Stimulated activated naive CD8-positive, alpha-beta T cell treated with anti-CD3 and anti-CD28 coated beads, Interleukin-15, amount 100 ng/mL, for 72 hours (primary cell): ENCODE measurements around the gene CARHSP1.
A peak's percentile ranks its signal among the peaks of the same experiment; 100 is the strongest.
"Not testable (repeated sequence)": the region's sequence is repeated elsewhere in the genome, so short reads cannot be mapped to it uniquely, and the experiment has no call there.

Source experiments
- ATAC-seq: fragments of 150-1000 bp; cut with Tn5 transposase; 2 replicates; pipeline ENCODE4 v1.10.0; 2021; ENCODE audit warnings: mild to moderate bottlenecking, moderate library complexity
- DNase-seq, 2 donors: peaks; one replicate each; pipeline ENCODE4 v3.0.0; 2021 to 2022
- H3K27ac Mint-ChIP-seq, 2 donors: one replicate each; pipeline ENCODE4 v1.8.0; 2022; ENCODE audit warnings: mild to moderate bottlenecking in 2 of 2, mixed read lengths in 2 of 2, moderate library complexity in 2 of 2
- H3K27me3 Mint-ChIP-seq: one replicate; pipeline ENCODE4 v1.8.0; 2022; ENCODE audit warnings: mixed read lengths
- H3K4me1 Mint-ChIP-seq: one replicate; pipeline ENCODE4 v1.8.0; 2022; ENCODE audit warnings: mild to moderate bottlenecking, mixed read lengths
- H3K4me3 Mint-ChIP-seq, 2 donors: one replicate each; pipeline ENCODE4 v1.8.0; 2022; ENCODE audit warnings: mild to moderate bottlenecking in 2 of 2, mixed read lengths in 2 of 2, moderate library complexity in 1 of 2
- H3K9me3 Mint-ChIP-seq, 2 donors: one replicate each; pipeline ENCODE4 v1.8.0; 2022; ENCODE audit warnings: mixed read lengths in 2 of 2

The CARHSP1 gene

DNA sequence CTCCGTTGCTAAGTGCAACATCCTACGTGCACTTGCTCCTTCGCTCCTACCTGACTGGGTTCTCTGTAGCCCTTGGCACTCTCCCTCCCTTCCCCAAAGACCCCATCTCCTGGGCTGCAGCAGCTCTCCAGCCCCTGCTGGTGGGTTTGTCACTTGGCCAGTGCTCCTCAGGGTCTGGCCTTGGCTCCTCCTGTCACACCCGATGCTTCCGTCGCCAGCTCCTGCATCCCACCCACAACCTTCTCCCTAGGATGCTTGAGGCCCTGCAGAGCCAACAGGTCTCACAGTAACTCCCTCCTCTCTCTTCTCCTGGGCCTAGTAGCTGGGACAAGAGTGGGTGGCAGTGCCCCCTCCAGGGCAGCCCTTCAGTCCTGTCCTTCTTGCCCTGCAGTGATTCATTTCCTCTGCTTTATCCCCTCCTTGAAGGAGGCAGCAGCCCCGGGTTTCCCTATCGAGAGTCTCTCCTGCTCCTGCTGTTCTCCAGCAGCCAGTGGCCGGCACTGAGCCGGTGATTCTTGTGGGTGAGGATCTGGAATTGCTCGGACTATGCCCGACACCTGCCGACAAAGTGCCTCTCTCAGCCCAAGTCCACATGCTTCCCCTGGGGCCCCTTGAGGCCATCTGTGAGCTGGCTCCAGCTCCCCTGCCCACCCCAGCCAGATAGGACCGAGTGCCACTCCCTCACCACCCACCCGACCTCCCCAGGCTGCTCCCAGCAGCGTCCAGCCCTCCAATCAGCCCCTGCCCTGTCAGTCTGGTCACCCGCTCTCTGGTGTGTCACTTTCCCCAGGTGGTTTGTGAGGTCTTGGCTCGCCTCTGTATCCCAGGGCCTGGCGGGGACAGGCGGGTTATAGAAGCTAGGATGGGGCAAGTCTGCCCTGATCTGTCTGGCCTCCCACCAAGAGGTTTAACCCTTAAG lies 17.1 kb upstream of the CARHSP1 start:
- ATAC-seq: peak; percentile 22

DNA sequence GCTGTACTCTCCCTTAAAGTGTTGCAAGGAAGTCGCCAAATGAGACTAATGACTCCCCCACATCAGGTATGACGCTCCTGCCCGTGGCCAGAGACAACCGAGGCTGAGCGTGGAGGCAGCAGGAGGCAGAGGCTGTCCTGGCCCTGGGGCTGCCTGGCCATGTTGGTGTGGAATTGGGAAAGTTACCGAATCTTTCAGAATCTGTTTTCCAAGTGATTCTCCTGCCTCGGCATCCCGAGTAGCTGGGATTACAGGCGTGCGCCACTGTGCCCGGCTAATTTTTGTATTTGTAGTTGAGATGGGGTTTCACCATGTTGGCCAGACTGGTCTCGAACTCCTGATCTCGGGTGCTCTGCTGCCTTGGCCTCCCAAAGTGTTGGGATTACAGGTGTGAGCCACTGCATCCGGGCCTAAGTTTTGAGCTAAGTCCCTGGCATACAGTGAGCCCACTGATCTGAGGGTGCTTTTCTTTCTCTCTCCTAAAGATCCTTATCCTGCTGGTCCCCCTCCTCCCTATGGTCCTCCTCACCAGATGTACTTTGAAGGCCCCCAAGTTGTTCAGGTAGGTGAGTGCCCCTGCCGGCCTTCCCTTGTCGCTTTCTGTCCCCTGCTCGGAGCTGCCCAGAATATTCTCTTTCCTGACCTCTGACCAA lies 14.0 kb upstream of the CARHSP1 start:
- H3K27me3 Mint-ChIP-seq: peaks cover 17% of the 10 kb centered on the region
- H3K27ac Mint-ChIP-seq: peak overlapping the region in 1 of 2 donors; percentile 83
- DNase-seq (no peak), ATAC-seq (no peak)
- H3K9me3 Mint-ChIP-seq: no peaks in the 10 kb centered on the region
- peaks cover 35% of the 10 kb centered on the region for H3K4me1 Mint-ChIP-seq
- H3K4me3 Mint-ChIP-seq: no peak overlapping the region

More for the DNA sequence above, 17.1 kb upstream of the CARHSP1 start:
- peak overlapping the region in 1 of 2 donors; percentile 95 for H3K27ac Mint-ChIP-seq
- no peak for DNase-seq
- peaks cover 17% of the 10 kb centered on the region for H3K27me3 Mint-ChIP-seq
- H3K4me1 Mint-ChIP-seq: peaks cover 18% of the 10 kb centered on the region
- no peaks in the 10 kb centered on the region for H3K9me3 Mint-ChIP-seq
- H3K4me3 Mint-ChIP-seq: peak overlapping the region in 1 of 2 donors; percentile 38

GRCh38 chr16:8882041-8882617 lies 13.3 kb upstream of the CARHSP1 start, which contains the start of gene LITAFD:
LITAFD (plus strand) TSS chr16:8882351; CDS start chr16:8884356, 2,005 bp downstream.
- Mint-ChIP-seq H3K4me3 (no peak within 1 kb of the TSS), H3K27me3 (peaks cover 17% of the 10 kb centered on the region), H3K27ac (peak within 1 kb of the TSS in 1 of 2 donors; percentile 83), H3K9me3 (no peaks in the 10 kb centered on the region), H3K4me1 (peaks cover 37% of the 10 kb centered on the region)
- DNase-seq (no peak), ATAC-seq (no peak)

- DNase-seq (no peak), ATAC-seq (no peak)
- Mint-ChIP-seq H3K27me3 (peaks cover 12% of the 10 kb centered on the region), H3K4me1 (peaks cover 31% of the 10 kb centered on the region), H3K4me3 (no peak overlapping the region), H3K9me3 (no peaks in the 10 kb centered on the region), H3K27ac (peak overlapping the region in 1 of 2 donors; percentile 6)
Measured at GRCh38 chr16:8880839-8881510, 12.2 kb upstream of the CARHSP1 start.

DNA sequence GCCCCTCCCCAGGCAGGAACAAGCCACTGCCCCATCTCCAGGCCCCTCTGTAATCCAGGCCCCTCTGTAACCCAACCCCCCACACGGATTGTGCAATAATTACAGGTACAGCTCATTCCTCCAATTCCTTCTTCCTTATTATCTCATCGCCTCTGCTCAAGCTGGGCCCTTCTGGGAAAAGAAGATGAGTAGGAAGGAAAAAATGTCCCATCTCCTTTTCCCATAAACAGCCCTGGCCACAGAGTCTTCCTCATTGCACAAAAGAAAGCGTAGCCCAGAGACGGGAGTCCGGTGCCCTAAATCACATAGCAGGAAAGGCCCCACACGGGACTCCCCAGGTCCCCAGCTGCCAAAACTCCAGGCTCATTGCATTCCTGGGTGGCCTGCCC lies 9.7 kb upstream of the CARHSP1 start:
- no peak overlapping the region for H3K27ac Mint-ChIP-seq
- no peaks in the 10 kb centered on the region for H3K9me3 Mint-ChIP-seq
- H3K27me3 Mint-ChIP-seq: no peaks in the 10 kb centered on the region
- DNase-seq (no peak), ATAC-seq (no peak)
- H3K4me1 Mint-ChIP-seq: peaks cover 19% of the 10 kb centered on the region
- no peak overlapping the region for H3K4me3 Mint-ChIP-seq

- Mint-ChIP-seq H3K27ac (no peak overlapping the region), H3K4me3 (no peak overlapping the region), H3K27me3 (no peaks in the 10 kb centered on the region), H3K4me1 (peaks cover 19% of the 10 kb centered on the region), H3K9me3 (no peaks in the 10 kb centered on the region)
- peak; percentile 52 for ATAC-seq
- DNase-seq: no peak
Measured at GRCh38 chr16:8877894-8878522, 9.2 kb upstream of the CARHSP1 start.

DNA sequence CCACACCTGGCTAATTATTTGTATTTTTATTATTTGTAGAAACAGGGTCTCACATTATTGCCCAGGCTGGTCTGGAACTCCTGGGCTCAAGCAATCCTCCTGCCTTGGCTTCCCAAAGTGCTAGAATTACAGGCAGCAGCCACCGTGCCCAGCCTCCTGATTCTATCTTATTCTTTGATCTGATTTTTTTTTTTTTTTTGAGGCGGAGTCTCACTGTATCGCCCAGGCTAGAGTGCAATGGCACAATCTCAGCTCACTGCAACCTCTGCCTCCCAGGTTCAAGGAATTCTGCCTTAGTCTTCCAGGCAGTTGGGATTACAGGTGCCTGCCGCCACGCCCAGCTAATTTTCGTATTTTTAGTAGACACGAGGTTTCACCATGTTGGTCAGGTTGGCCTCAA lies 6.5 kb upstream of the CARHSP1 start:
- not testable (repeated sequence) for DNase-seq, H3K27ac Mint-ChIP-seq, ATAC-seq, H3K4me3 Mint-ChIP-seq, H3K9me3 Mint-ChIP-seq, H3K27me3 Mint-ChIP-seq
- peaks cover 30% of the 10 kb centered on the region for H3K4me1 Mint-ChIP-seq

DNA sequence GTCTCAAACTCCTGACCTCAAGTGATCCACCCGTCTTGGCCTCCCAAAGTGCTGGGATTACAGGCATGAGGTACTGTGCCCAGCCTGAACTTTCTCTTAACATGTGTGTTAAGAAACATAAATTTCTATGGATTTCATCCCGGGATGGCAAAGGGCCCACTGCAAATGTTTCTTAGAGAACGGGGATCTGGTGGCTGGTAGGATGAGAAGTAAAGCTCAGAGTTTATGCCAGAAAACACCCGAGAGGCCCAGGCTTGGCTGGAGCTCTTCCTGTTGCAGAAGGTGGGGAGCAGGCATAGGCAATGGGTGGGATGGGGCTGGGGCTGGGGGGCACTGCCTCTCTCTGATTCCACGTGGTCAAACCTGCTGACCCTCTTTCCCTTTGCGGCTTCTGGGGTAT lies 5.6 kb upstream of the CARHSP1 start:
- Mint-ChIP-seq H3K27me3 (no peaks in the 10 kb centered on the region), H3K4me1 (peaks cover 34% of the 10 kb centered on the region), H3K27ac (peak overlapping the region; percentile 86 to 87), H3K4me3 (peak overlapping the region in 1 of 2 donors; percentile 24), H3K9me3 (no peaks in the 10 kb centered on the region)
- no peak for DNase-seq
- no peak for ATAC-seq

GRCh38 chr16:8873866-8874195 lies 5.0 kb upstream of the CARHSP1 start:
- ATAC-seq, H3K4me3 Mint-ChIP-seq, H3K9me3 Mint-ChIP-seq, H3K27me3 Mint-ChIP-seq, DNase-seq, H3K27ac Mint-ChIP-seq: not testable (repeated sequence)
- H3K4me1 Mint-ChIP-seq: peaks cover 39% of the 10 kb centered on the region

GRCh38 chr16:8872967-8873865 lies 4.4 kb upstream of the CARHSP1 start:
- DNase-seq (no peak), ATAC-seq (no peak)
- Mint-ChIP-seq H3K4me3 (no peak overlapping the region), H3K4me1 (peaks cover 33% of the 10 kb centered on the region), H3K9me3 (no peaks in the 10 kb centered on the region), H3K27ac (peak overlapping the region in 1 of 2 donors; percentile 40), H3K27me3 (no peaks in the 10 kb centered on the region)

- DNase-seq (no peak), ATAC-seq (no peak)
- no peaks in the 10 kb centered on the region for H3K9me3 Mint-ChIP-seq
- no peak overlapping the region for H3K4me3 Mint-ChIP-seq
- no peaks in the 10 kb centered on the region for H3K27me3 Mint-ChIP-seq
- peaks cover 34% of the 10 kb centered on the region for H3K4me1 Mint-ChIP-seq
- H3K27ac Mint-ChIP-seq: no peak overlapping the region
Measured at GRCh38 chr16:8872071-8872470, 3.3 kb upstream of the CARHSP1 start.

DNA sequence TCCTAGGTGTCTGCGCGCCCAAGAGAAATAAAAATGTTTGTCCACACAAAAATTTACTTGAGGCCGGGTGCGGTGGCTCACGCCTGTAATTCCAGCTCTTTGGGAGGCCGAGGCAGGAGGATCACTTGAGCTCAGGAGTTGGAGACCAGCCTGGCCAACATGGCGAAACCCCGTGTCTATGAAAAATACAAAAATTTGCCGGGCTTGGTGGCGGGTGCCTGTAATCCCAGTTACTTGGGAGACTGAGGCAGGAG lies 1.1 kb upstream of the CARHSP1 start:
- Mint-ChIP-seq H3K4me1 (peaks cover 54% of the 10 kb centered on the region), H3K4me3 (peak overlapping the region; percentile 92 to 96), H3K27ac (peak overlapping the region; percentile 80 to 86)
- DNase-seq, ATAC-seq, H3K9me3 Mint-ChIP-seq, H3K27me3 Mint-ChIP-seq: not testable (repeated sequence)

DNA sequence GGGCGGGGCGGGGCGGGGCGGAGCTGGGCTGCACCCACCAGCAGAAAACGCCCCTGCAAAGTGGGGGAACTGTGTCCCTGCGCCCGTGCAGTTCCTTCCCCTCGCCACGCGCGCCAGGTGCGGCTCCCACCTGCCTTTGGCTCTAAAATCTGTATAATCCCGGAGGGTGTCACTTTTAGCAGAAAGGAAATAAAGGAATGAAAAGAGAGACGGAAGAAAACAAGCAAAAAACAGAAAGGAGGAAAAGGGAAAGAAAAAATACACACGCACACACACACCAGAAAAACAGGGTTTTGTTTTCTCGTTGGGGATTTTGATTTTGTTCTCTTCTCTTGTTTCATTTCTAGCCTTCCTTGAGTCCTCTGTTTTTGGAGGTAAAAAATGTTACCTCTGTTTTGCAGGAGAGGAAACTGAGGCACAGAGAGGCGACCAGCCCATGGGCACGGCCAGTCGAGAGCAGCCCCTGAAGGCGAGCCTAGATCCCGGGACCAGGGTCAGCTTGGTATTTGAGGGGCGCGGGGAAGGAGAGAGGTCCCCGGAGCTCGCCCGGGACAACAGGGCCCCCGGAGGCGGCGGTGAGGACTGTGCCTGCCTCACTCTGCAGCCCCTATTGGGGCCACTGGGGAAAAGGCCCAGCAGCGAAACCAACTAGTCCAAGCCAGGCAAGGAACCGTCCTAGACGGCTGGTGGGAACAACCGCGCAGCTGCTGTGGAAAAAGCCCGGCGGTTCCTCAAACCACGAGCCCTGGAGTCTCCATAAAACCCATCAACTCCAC lies 594 bp upstream of the CARHSP1 start:
- H3K27ac Mint-ChIP-seq: peak overlapping the region; percentile 91 to 95
- peak overlapping the region; percentile 92 to 96 for H3K4me3 Mint-ChIP-seq
- no peaks in the 10 kb centered on the region for H3K9me3 Mint-ChIP-seq
- no peak for ATAC-seq
- no peak for DNase-seq
- peaks cover 58% of the 10 kb centered on the region for H3K4me1 Mint-ChIP-seq
- H3K27me3 Mint-ChIP-seq: no peaks in the 10 kb centered on the region

DNA sequence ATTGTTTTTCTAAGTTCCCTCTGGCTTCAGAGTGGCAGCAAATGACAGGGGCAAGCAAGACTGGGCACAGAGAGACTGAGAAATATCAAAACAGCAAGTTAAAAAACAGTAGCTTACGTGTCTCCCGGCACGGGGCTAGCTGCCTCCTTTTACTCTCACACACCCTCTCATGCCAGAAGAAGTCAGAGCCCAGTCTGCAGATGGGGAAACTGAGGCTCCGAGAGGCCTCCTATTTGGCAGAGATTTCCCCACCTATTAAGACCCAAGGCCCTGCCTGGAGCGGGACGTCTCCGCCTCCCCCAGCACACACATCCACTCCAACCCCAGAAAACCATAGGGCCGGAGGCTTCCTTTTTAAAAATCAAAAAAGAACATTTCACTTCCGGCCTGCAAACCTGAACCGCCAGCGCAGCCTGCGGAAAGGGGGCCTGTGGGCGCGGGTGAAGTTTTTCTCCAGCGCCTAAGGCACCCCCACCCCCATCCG lies 832 bp downstream of the CARHSP1 start:
- DNase-seq (no peak), ATAC-seq (no peak)
- Mint-ChIP-seq H3K27me3 (no peaks in the 10 kb centered on the region), H3K4me3 (peak overlapping the region; percentile 90 to 99), H3K9me3 (no peaks in the 10 kb centered on the region), H3K4me1 (peaks cover 72% of the 10 kb centered on the region), H3K27ac (peak overlapping the region; percentile 97 to 98)
